ENCODE data around the gene DRC1. TPM values are rescaled to one million over a fixed set of nuclear protein-coding genes. Genes with fewer than 3 reads are reported as not detected.

Gene DRC1
- total RNA-seq, 1 experiment from 2014 or later, result not detected

DNA sequence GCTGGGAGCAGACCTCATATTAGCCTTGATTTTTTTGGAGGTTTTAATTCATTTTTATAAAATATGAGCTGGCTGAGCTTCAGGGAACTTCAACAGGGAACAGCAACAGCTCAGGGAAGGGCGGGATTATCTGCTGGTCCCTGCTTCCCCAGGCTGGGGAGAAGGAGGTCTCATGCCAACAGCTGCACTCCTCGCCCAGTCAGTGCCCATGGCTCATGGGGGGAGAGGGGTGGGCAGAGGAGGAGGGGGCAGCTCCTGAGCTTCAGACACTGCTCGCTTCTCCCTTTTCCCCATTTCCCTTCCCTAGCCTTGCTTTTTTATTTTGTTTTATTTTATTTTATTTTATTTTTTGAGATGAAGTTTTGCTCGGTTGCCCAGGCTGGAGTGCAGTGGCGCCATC lies 76.6 kb downstream of the DRC1 start:
- H3K27ac ChIP-seq (ENCODE audit: low read depth, low read length), result no peak overlapping the region
- no peaks in the 10 kb centered on the region for H3K9me3 ChIP-seq (ENCODE audit: control insufficient read depth in 1 of 2, insufficient read depth in 1 of 2, low read depth in 1 of 2, low read length in 2 of 2)
- no peaks in the 10 kb centered on the region for H3K9me2 ChIP-seq (ENCODE audit: insufficient read depth)
- intact Hi-C loops (cut with micrococcal nuclease), result no loop called here
- DNase-seq (ENCODE audit: low read depth, low spot score), result no peak
- ChIA-PET POLR2A (no interaction called here), CTCF (interaction anchor here (1.3 kb wide), 1 partner anchor 11 kb away, joined by 3 read pairs; no protein-coding TSS in a partner anchor), RAD21 (ENCODE audit: low non-redundant PET in 1 of 2, low total read pairs in 2 of 2, uncharacterized antibody in 2 of 2, unreplicated experiment in 2 of 2) (no interaction called here)
- no peak for ATAC-seq
- H3K4me1 ChIP-seq (ENCODE audit: control insufficient read depth in 1 of 2, insufficient read depth in 2 of 2, low read length in 2 of 2), result no peaks in the 10 kb centered on the region
- BruUV-seq (replicated peaks), result no TSS peak
- H3K27me3 ChIP-seq (ENCODE audit: insufficient read depth, low read length), result no peaks in the 10 kb centered on the region
- H3K4me2 ChIP-seq (ENCODE audit: low read length), result no peak overlapping the region
- H3K79me2 ChIP-seq (ENCODE audit: insufficient read depth, low read length), result no peaks in the 10 kb centered on the region
- no peak overlapping the region for H2AFZ ChIP-seq (ENCODE audit: low read depth, low read length, poor library complexity, severe bottlenecking)
- no peak overlapping the region for H3K4me3 ChIP-seq (replicated peaks in 1 of 2; ENCODE audit: low read depth in 1 of 2, low read length in 2 of 2)
- no peak overlapping the region for H3K9ac ChIP-seq (ENCODE audit: low read length)
- no peak for TF ChIP-seq SP1 (IDR thresholded peaks at IDR 0.05; ENCODE audit: low read depth)
- TF ChIP-seq EGR1 (IDR thresholded peaks at IDR 0.05; ENCODE audit: low read depth), result no peak
- H3K36me3 ChIP-seq (ENCODE audit: control insufficient read depth in 1 of 2, insufficient read depth in 2 of 2, low read length in 2 of 2), result no peaks in the 10 kb centered on the region
- no peaks in the 10 kb centered on the region for H4K20me1 ChIP-seq (ENCODE audit: insufficient read depth)

DNA sequence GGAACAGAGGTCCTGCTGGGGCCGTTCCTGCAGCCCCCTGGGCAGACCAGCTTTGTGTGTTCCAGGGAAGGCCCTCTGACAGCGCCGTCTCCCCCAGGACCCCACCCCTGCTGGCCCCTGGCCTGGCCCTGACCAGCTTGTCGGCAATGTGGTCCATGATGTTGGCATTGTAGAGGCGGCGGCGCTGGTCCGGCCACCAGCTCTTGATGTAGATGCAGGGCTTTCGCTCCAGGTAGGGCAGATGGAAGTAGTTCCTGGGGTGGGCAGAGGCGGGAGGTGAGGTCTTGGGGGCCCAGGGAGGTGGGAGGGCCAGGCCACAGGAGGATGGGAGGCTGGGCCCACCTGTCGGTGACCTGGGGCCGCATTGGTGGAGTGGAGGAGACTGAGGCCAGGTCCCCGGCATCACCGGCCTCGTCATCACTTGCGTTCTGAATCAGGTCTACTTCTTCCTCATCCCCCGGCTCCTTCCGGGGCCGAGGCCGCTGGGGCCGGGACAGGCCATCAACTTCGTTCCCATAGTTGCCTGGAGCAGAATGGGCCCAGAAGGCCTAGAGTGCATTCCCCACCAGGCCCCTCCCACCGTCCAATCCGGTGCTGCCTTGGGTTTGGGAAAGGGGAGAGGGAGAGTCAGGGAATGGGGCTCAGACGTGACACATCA lies 77.5 kb downstream of the DRC1 start:
- H3K4me2 ChIP-seq (ENCODE audit: low read length), result no peak overlapping the region
- ChIA-PET CTCF (interaction anchor here (1.3 kb wide), 1 partner anchor 12 kb away, joined by 3 read pairs; no protein-coding TSS in a partner anchor), POLR2A (no interaction called here), RAD21 (ENCODE audit: low non-redundant PET in 1 of 2, low total read pairs in 2 of 2, uncharacterized antibody in 2 of 2, unreplicated experiment in 2 of 2) (no interaction called here)
- no peaks in the 10 kb centered on the region for H3K79me2 ChIP-seq (ENCODE audit: insufficient read depth, low read length)
- H3K4me1 ChIP-seq (ENCODE audit: control insufficient read depth in 1 of 2, insufficient read depth in 2 of 2, low read length in 2 of 2), result no peaks in the 10 kb centered on the region
- no peak for DNase-seq (ENCODE audit: low read depth, low spot score)
- 0 out of 2 replicates have a peak, but pooled peaks cover 4% of the 10 kb centered on the region for H3K27me3 ChIP-seq (ENCODE audit: insufficient read depth, low read length)
- H3K27ac ChIP-seq (ENCODE audit: low read depth, low read length), result no peak overlapping the region
- no peaks in the 10 kb centered on the region for H3K9me3 ChIP-seq (ENCODE audit: control insufficient read depth in 1 of 2, insufficient read depth in 1 of 2, low read depth in 1 of 2, low read length in 2 of 2)
- intact Hi-C loops (cut with micrococcal nuclease), result no loop called here
- no peaks in the 10 kb centered on the region for H3K9me2 ChIP-seq (ENCODE audit: insufficient read depth)
- no peaks in the 10 kb centered on the region for H3K36me3 ChIP-seq (ENCODE audit: control insufficient read depth in 1 of 2, insufficient read depth in 2 of 2, low read length in 2 of 2)
- BruUV-seq (replicated peaks), result no TSS peak
- H3K9ac ChIP-seq (ENCODE audit: low read length), result no peak overlapping the region
- ATAC-seq, result no peak
- no peaks in the 10 kb centered on the region for H4K20me1 ChIP-seq (ENCODE audit: insufficient read depth)
- no peak overlapping the region for H3K4me3 ChIP-seq (replicated peaks in 1 of 2; ENCODE audit: low read depth in 1 of 2, low read length in 2 of 2)
- no peak overlapping the region for H2AFZ ChIP-seq (ENCODE audit: low read depth, low read length, poor library complexity, severe bottlenecking)
- TF ChIP-seq, protein P1, sequence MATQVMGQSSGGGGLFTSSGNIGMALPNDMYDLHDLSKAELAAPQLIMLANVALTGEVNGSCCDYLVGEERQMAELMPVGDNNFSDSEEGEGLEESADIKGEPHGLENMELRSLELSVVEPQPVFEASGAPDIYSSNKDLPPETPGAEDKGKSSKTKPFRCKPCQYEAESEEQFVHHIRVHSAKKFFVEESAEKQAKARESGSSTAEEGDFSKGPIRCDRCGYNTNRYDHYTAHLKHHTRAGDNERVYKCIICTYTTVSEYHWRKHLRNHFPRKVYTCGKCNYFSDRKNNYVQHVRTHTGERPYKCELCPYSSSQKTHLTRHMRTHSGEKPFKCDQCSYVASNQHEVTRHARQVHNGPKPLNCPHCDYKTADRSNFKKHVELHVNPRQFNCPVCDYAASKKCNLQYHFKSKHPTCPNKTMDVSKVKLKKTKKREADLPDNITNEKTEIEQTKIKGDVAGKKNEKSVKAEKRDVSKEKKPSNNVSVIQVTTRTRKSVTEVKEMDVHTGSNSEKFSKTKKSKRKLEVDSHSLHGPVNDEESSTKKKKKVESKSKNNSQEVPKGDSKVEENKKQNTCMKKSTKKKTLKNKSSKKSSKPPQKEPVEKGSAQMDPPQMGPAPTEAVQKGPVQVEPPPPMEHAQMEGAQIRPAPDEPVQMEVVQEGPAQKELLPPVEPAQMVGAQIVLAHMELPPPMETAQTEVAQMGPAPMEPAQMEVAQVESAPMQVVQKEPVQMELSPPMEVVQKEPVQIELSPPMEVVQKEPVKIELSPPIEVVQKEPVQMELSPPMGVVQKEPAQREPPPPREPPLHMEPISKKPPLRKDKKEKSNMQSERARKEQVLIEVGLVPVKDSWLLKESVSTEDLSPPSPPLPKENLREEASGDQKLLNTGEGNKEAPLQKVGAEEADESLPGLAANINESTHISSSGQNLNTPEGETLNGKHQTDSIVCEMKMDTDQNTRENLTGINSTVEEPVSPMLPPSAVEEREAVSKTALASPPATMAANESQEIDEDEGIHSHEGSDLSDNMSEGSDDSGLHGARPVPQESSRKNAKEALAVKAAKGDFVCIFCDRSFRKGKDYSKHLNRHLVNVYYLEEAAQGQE (IDR thresholded peaks at IDR 0.05; ENCODE audit: low read depth), result no peak
- no peak for TF ChIP-seq ZNF274 (IDR thresholded peaks at IDR 0.05; ENCODE audit: low read depth, low read length)
- TF ChIP-seq EZH2phosphoT487 (IDR thresholded peaks at IDR 0.05; ENCODE audit: borderline replicate concordance), result no peak
- TF ChIP-seq TCF7L2 (IDR thresholded peaks at IDR 0.05; ENCODE audit: borderline replicate concordance, extremely low read depth, insufficient read depth, insufficient read length), result no peak
- no peak for TF ChIP-seq CEBPB (IDR thresholded peaks at IDR 0.05; ENCODE audit: low read depth)
- no peak for TF ChIP-seq YY1 (IDR thresholded peaks at IDR 0.05; ENCODE audit: extremely low read depth, insufficient replicate concordance, low read depth, low read length)
- TF ChIP-seq POLR2A (IDR thresholded peaks at IDR 0.05; ENCODE audit: borderline replicate concordance, extremely low read depth, insufficient read depth, insufficient read length), result no peak
- TF ChIP-seq JUND (IDR thresholded peaks at IDR 0.05), result no peak
- TF ChIP-seq POLR2AphosphoS5 (IDR thresholded peaks at IDR 0.05; ENCODE audit: low read depth, low read length), result no peak
- no peak for TF ChIP-seq ZFX (IDR thresholded peaks at IDR 0.05)
- no peak for TF ChIP-seq ELF1 (IDR thresholded peaks at IDR 0.05; ENCODE audit: borderline replicate concordance, low read depth)
- no peak for TF ChIP-seq EGR1 (IDR thresholded peaks at IDR 0.05; ENCODE audit: low read depth)
